ENCODE measurements around the gene ARID2. TPM values are rescaled to one million over a fixed set of nuclear protein-coding genes. Genes with fewer than 3 reads are reported as not detected.

The ARID2 gene
- total and polyA plus RNA-seq, 10 donors, result 5.7 to 59.6 (median 42.6) TPM

GRCh38 chr12:45708363-45708762, 21.1 kb upstream of the ARID2 start:
- Histone ChIP-seq H3K36me3 (no peaks in the 10 kb centered on the region), H3K27me3 (replicated peaks in 1 of 7) (no peaks in the 10 kb centered on the region), H3K4me3 (no peak overlapping the region), H3K27ac (no peak overlapping the region), H3K9me3 (no peaks in the 10 kb centered on the region), H3K4me1 (peaks cover 0 to 12% (median 0%) of the 10 kb centered on the region in 6 donors)
- intact Hi-C loops (cut with DNase I; ENCODE audit: low total_unique reads), result no loop called here
- DNase-seq, result no peak
- TF ChIP-seq CTCF (IDR thresholded peaks at IDR 0.05 in 8 of 11, conservative IDR thresholded peaks at IDR 0.05 in 3 of 11), result no peak
- no peak for TF ChIP-seq POLR2A (IDR thresholded peaks at IDR 0.05)
- no peak for TF ChIP-seq POLR2AphosphoS5 (IDR thresholded peaks at IDR 0.05)

- H3K27me3 ChIP-seq (replicated peaks in 1 of 7), result no peaks in the 10 kb centered on the region
- 70 to 88% (median 78%) methylated on average over 2 of the region's 2 CpGs for WGBS, 5 donors
- no peak overlapping the region for H3K4me3 ChIP-seq
- intact Hi-C loops (cut with DNase I; ENCODE audit: low total_unique reads), result no loop called here
- H3K9me3 ChIP-seq, result no peaks in the 10 kb centered on the region
- DNase-seq, result no peak
- TF ChIP-seq POLR2A (IDR thresholded peaks at IDR 0.05) (no peak), CTCF (IDR thresholded peaks at IDR 0.05 in 8 of 11, conservative IDR thresholded peaks at IDR 0.05 in 3 of 11) (no peak), POLR2AphosphoS5 (IDR thresholded peaks at IDR 0.05) (no peak)
- H3K4me1 ChIP-seq, result peaks cover 0 to 13% (median 0%) of the 10 kb centered on the region in 6 donors
- no peak overlapping the region for H3K27ac ChIP-seq
- no peaks in the 10 kb centered on the region for H3K36me3 ChIP-seq
These were observed 20.6 kb upstream of the ARID2 start for GRCh38 chr12:45708901-45709300.

- H3K4me1 ChIP-seq, result peaks cover 0 to 12% (median 0%) of the 10 kb centered on the region in 6 donors
- no peak overlapping the region for H3K4me3 ChIP-seq
- no peaks in the 10 kb centered on the region for H3K36me3 ChIP-seq
- H3K9me3 ChIP-seq, result no peaks in the 10 kb centered on the region
- no peak overlapping the region for H3K27ac ChIP-seq
- no peaks in the 10 kb centered on the region for H3K27me3 ChIP-seq (replicated peaks in 1 of 7)
- WGBS, 5 donors, result 62 to 77% (median 74%) methylated on average over 4 of the region's 4 CpGs
- no peak for TF ChIP-seq CTCF (IDR thresholded peaks at IDR 0.05 in 8 of 11, conservative IDR thresholded peaks at IDR 0.05 in 3 of 11)
- TF ChIP-seq POLR2AphosphoS5 (IDR thresholded peaks at IDR 0.05), result no peak
- no peak for TF ChIP-seq POLR2A (IDR thresholded peaks at IDR 0.05)
- intact Hi-C loops (cut with DNase I; ENCODE audit: low total_unique reads), result loop anchor here (10.0 kb wide), 1 partner anchor 168 kb away; no protein-coding TSS in a partner anchor
- no peak for DNase-seq
These were observed 17.2 kb upstream of the ARID2 start for GRCh38 chr12:45712319-45712718.

- Histone ChIP-seq H3K4me3 (no peak overlapping the region), H3K9me3 (no peaks in the 10 kb centered on the region), H3K27ac (no peak overlapping the region), H3K4me1 (peaks cover 0 to 15% (median 0%) of the 10 kb centered on the region in 6 donors), H3K27me3 (replicated peaks in 1 of 7) (no peaks in the 10 kb centered on the region), H3K36me3 (no peaks in the 10 kb centered on the region)
- intact Hi-C loops (cut with DNase I; ENCODE audit: low total_unique reads), result loop anchor here (10.0 kb wide), 1 partner anchor 168 kb away; no protein-coding TSS in a partner anchor
- WGBS, 5 donors, result 87 to 100% (median 89%) methylated on average over 2 of the region's 2 CpGs
- no peak for DNase-seq
- TF ChIP-seq POLR2A (IDR thresholded peaks at IDR 0.05) (no peak), POLR2AphosphoS5 (IDR thresholded peaks at IDR 0.05) (no peak), CTCF (IDR thresholded peaks at IDR 0.05 in 8 of 11, conservative IDR thresholded peaks at IDR 0.05 in 3 of 11) (no peak)
These were observed 16.4 kb upstream of the ARID2 start for GRCh38 chr12:45713078-45713477.
